ENCODE data around the gene TRIM42. TPM values are rescaled to one million over a fixed set of nuclear protein-coding genes. Genes with fewer than 3 reads are reported as not detected.

The TRIM42 gene
- total and polyA plus RNA-seq, 7 donors, result not detected

DNA sequence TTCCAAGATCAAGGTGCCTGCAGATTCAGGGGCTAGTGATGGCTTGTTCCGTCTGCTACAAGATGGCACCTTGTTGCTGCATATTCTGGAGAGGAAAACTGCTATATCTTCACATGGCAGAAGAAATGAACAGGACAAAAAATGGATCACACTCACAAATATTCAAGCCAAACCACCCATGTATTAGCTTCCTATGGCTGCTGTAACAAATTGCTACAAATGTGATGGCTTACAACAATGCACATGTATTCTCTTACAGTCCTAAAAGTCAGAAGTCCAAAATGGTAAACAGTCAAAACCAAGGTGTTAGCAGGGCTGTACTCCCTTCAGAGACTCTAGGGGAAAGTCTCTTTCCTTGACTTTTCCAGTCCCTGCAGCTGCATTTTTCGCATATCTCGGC is 55.8 kb downstream of the TRIM42 start:
- 81 to 85% methylated on average over 3 of the region's 3 CpGs for WGBS, 2 donors
- Histone ChIP-seq H3K36me3 (no peaks in the 10 kb centered on the region), H3K9me3 (no peaks in the 10 kb centered on the region), H3K4me1 (no peaks in the 10 kb centered on the region), H3K4me3 (no peak overlapping the region), H3K27me3 (no peaks in the 10 kb centered on the region), H3K27ac (no peak overlapping the region)
- no peak for DNase-seq
- intact Hi-C loops (cut with DNase I), result no loop called here
- TF ChIP-seq EP300 (IDR thresholded peaks at IDR 0.05) (no peak), POLR2A (IDR thresholded peaks at IDR 0.05) (no peak), POLR2AphosphoS5 (IDR thresholded peaks at IDR 0.05) (no peak)
- TF ChIP-seq, protein P1, sequence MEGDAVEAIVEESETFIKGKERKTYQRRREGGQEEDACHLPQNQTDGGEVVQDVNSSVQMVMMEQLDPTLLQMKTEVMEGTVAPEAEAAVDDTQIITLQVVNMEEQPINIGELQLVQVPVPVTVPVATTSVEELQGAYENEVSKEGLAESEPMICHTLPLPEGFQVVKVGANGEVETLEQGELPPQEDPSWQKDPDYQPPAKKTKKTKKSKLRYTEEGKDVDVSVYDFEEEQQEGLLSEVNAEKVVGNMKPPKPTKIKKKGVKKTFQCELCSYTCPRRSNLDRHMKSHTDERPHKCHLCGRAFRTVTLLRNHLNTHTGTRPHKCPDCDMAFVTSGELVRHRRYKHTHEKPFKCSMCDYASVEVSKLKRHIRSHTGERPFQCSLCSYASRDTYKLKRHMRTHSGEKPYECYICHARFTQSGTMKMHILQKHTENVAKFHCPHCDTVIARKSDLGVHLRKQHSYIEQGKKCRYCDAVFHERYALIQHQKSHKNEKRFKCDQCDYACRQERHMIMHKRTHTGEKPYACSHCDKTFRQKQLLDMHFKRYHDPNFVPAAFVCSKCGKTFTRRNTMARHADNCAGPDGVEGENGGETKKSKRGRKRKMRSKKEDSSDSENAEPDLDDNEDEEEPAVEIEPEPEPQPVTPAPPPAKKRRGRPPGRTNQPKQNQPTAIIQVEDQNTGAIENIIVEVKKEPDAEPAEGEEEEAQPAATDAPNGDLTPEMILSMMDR (IDR thresholded peaks at IDR 0.05), result no peak

DNA sequence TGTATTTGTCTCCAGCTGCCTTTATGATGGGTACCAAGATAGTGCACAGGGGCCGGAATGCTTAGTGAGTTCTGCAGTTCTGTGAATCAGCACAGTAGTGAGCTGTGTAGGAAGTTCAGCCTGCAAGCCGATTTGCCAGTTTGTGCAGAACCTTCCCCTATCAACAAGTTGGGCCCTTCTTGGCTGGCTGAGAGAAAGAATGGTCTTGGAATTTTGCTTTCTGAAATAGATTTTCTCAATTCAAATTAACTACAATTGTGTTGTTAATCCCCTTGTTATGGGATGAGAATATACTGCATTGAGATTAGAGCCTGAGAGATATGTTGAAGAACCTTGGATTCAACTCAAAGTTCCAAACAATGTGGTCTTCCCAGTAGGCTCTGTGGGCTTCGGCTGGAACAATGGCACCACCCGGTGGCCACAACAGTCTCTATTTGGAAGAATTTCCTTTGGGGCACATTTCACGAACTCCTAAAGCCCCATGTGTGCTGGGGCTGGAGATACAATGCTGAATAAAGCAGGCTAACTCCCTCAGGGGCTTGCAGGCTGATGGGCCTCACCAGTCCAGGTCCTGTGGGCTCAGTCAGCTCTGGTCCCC is 59.1 kb downstream of the TRIM42 start:
- no peaks in the 10 kb centered on the region for H3K9me3 ChIP-seq
- no peaks in the 10 kb centered on the region for H3K36me3 ChIP-seq
- no peaks in the 10 kb centered on the region for H3K27me3 ChIP-seq
- no peak overlapping the region for H3K27ac ChIP-seq
- intact Hi-C loops (cut with DNase I), result loop anchor here (5.0 kb wide), 1 partner anchor 1310 kb away; no protein-coding TSS in a partner anchor
- no peak overlapping the region for H3K4me3 ChIP-seq
- WGBS, 2 donors, result 36 to 48% methylated on average over 5 of the region's 5 CpGs
- no peaks in the 10 kb centered on the region for H3K4me1 ChIP-seq
- no peak for DNase-seq
- no peak for TF ChIP-seq POLR2AphosphoS5 (IDR thresholded peaks at IDR 0.05)
- TF ChIP-seq, protein P1 (IDR thresholded peaks at IDR 0.05), result peak in 3 of 4 experiments; percentile 8 to 19 (median 12)

DNA sequence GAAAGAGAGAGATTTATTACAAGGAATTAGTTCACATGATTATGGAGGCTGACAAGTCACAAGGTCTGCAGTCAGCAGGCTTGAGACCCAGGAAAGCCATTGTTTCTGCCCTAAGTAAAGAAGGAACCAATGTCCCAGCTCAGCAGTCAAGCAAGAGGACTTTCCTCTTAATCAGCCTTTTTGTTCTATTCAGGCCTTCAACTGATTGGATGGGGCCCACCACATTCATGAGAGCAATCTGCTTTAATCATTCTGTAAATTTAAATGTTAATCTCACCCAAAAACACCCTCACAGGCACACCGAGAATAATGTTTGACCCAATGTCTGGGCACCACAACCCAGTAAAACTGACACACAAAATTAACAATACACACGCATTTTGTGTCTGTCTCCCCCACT is 64.3 kb downstream of the TRIM42 start:
- H3K4me3 ChIP-seq, result no peak overlapping the region
- WGBS, 2 donors, result 89 to 91% methylated on average over 2 of the region's 2 CpGs
- TF ChIP-seq POLR2AphosphoS5 (IDR thresholded peaks at IDR 0.05) (no peak), POLR2A (IDR thresholded peaks at IDR 0.05) (no peak), EP300 (IDR thresholded peaks at IDR 0.05) (no peak)
- TF ChIP-seq, protein P1 (IDR thresholded peaks at IDR 0.05), result no peak
- no peaks in the 10 kb centered on the region for H3K4me1 ChIP-seq
- H3K9me3 ChIP-seq, result no peaks in the 10 kb centered on the region
- no peaks in the 10 kb centered on the region for H3K27me3 ChIP-seq
- intact Hi-C loops (cut with DNase I), result no loop called here
- H3K27ac ChIP-seq, result no peak overlapping the region
- no peak for DNase-seq
- H3K36me3 ChIP-seq, result no peaks in the 10 kb centered on the region

DNA sequence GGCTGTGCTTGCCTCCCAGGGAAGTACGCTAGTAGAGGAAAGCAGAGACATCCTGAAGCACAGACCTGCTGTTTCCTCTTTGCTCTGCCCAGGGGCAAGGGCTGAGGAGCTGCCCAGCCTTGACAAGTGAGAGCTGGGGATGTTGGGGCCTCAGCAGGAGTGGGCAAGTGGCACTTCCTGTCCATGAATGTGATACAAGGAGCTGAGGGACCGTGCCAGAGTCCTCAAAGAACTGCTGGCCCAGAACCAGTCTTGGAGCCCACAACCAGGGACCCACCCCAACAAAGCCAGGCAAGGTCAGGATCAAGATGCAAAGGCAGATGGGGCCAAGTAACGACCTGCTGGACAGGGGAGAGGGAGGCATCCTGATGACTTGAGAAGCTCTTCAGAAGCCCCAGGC is 70.3 kb downstream of the TRIM42 start:
- DNase-seq, result no peak
- no peaks in the 10 kb centered on the region for H3K36me3 ChIP-seq
- intact Hi-C loops (cut with DNase I), result no loop called here
- H3K9me3 ChIP-seq, result no peaks in the 10 kb centered on the region
- no peak for TF ChIP-seq POLR2A (IDR thresholded peaks at IDR 0.05)
- TF ChIP-seq EP300 (IDR thresholded peaks at IDR 0.05), result no peak
- TF ChIP-seq POLR2AphosphoS5 (IDR thresholded peaks at IDR 0.05), result no peak
- TF ChIP-seq, protein P1 (IDR thresholded peaks at IDR 0.05), result no peak
- 37 to 49% methylated on average over 3 of the region's 3 CpGs for WGBS, 2 donors
- H3K4me3 ChIP-seq, result no peak overlapping the region
- no peaks in the 10 kb centered on the region for H3K27me3 ChIP-seq
- H3K27ac ChIP-seq, result no peak overlapping the region
- no peaks in the 10 kb centered on the region for H3K4me1 ChIP-seq

DNA sequence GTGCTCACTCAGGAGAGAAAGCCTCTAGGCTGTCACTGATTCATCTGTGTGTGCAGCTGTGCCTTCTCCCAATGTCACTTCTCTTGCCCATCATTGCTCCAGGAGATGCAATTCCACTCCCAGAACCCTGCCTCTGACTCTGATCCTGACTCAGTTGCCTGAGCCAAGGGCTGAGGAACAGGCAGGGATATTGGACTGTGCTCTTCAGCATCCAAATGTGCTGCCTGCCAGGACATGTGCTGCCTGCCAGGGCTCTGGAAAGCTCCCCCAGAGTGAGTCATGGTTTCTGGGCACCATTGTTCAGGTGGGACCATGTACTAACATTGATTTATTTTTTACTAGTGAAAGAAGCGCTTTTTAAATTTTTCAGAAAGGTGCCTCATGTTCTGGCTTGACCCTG is 71.0 kb downstream of the TRIM42 start:
- WGBS, 2 donors, result 83 to 96% methylated on average over 1 of the region's 1 CpG
- no peaks in the 10 kb centered on the region for H3K36me3 ChIP-seq
- intact Hi-C loops (cut with DNase I), result no loop called here
- no peak overlapping the region for H3K4me3 ChIP-seq
- no peak overlapping the region for H3K27ac ChIP-seq
- H3K9me3 ChIP-seq, result no peaks in the 10 kb centered on the region
- DNase-seq, result no peak
- no peaks in the 10 kb centered on the region for H3K4me1 ChIP-seq
- no peaks in the 10 kb centered on the region for H3K27me3 ChIP-seq
- TF ChIP-seq, protein P1 (IDR thresholded peaks at IDR 0.05), result no peak
- TF ChIP-seq EP300 (IDR thresholded peaks at IDR 0.05) (no peak), POLR2AphosphoS5 (IDR thresholded peaks at IDR 0.05) (no peak), POLR2A (IDR thresholded peaks at IDR 0.05) (no peak)

All from sigmoid colon (tissue), 7 donors.